B cell (primary cell): ENCODE results near the gene HDDC2. TPM values are rescaled to one million over a fixed set of nuclear protein-coding genes. Genes with fewer than 3 reads are reported as not detected.

Experiments used
- ATAC-seq: fragments of 200-7000 bp; cut with Tn5 transposase; one replicate; pipeline ENCODE4 v1.10.0; 2021; ENCODE audit warnings: low read depth, mild to moderate bottlenecking, moderate number of reproducible peaks, moderate library complexity
- CTCF ChIA-PET: fragments of 350-600 bp; sonication (Branson Sonifier 250); formaldehyde crosslinking; loops from one replicate; lab custom pipeline; 2021; ENCODE audit warnings: antibody characterized with exemption, inconsistent platforms; lab: Charles Lee
- POLR2A ChIA-PET: fragments of 350-600 bp; sonication (Branson Sonifier 250); formaldehyde crosslinking; loops from one replicate; lab custom pipeline; 2021; ENCODE audit warnings: antibody characterized with exemption; lab: Charles Lee
- DNase-seq: peaks from one replicate; pipeline ENCODE4 v3.0.0; 2013
- H2AFZ ChIP-seq: 2 replicates; pipeline ENCODE4 v1.6.1; 2012; ENCODE audit warnings: mild to moderate bottlenecking, low read depth, low read length; ENCODE audit not compliant: insufficient read depth, poor library complexity, severe bottlenecking
- H3K27ac ChIP-seq, 2 donors: 1 replicate in 1 of 2; 2 replicates in 1 of 2; pipeline ENCODE4 v1.5.1; 2012 to 2013; ENCODE audit warnings: low read length in 2 of 2, mild to moderate bottlenecking in 2 of 2, moderate library complexity in 1 of 2
- H3K27me3 ChIP-seq, 4 experiments: fragments of 200-600 bp in 1 of 4; sonication (generic) in 1 of 4; replicated peaks in 1 of 4; 1 replicate in 2 of 4; 2 replicates in 2 of 4; pipeline versions ENCODE4 v1.6.1 to v1.7.0; 2013 to 2016; ENCODE audit warnings: low read length in 3 of 4, mild to moderate bottlenecking in 2 of 4, mixed read lengths in 1 of 4, moderate library complexity in 1 of 4; ENCODE audit not compliant: insufficient read depth in 4 of 4, control insufficient read depth in 3 of 4; ENCODE audit errors: control extremely low read depth in 1 of 4
- H3K36me3 ChIP-seq, 2 experiments: replicated peaks in 1 of 2; 1 replicate in 1 of 2; 2 replicates in 1 of 2; pipeline versions ENCODE4 v1.6.1 to v1.7.1; 2013; ENCODE audit warnings: low read length in 1 of 2; ENCODE audit not compliant: insufficient read depth in 2 of 2, control insufficient read depth in 1 of 2; ENCODE audit errors: control extremely low read depth in 1 of 2, extremely low read depth in 1 of 2
- H3K4me1 ChIP-seq, 2 donors: fragments of 200-600 bp in 1 of 2; sonication (generic) in 1 of 2; 1 replicate in 1 of 2; 2 replicates in 1 of 2; pipeline versions ENCODE4 v1.5.1 to v1.6.1; 2013 to 2017; ENCODE audit warnings: low read length in 2 of 2; ENCODE audit not compliant: control insufficient read depth in 2 of 2, insufficient read depth in 2 of 2
- H3K4me2 ChIP-seq: replicated peaks from 2 replicates; pipeline ENCODE3; 2012; ENCODE audit warnings: mild to moderate bottlenecking, low read depth, low read length; ENCODE audit not compliant: poor library complexity, severe bottlenecking
- H3K4me3 ChIP-seq, 5 experiments: fragments of 200-600 bp in 1 of 5; sonication (generic) in 1 of 5; 1 replicate in 3 of 5; 2 replicates in 2 of 5; pipeline versions ENCODE4 v1.5.1 to v1.7.0; 2011 to 2016; ENCODE audit warnings: low read length in 4 of 5, mild to moderate bottlenecking in 4 of 5, low read depth in 2 of 5, control low read depth in 1 of 5, moderate library complexity in 1 of 5; ENCODE audit not compliant: insufficient read depth in 1 of 5; ENCODE audit errors: control extremely low read depth in 1 of 5, extremely low read depth in 1 of 5
- H3K79me2 ChIP-seq: fragments of 200-600 bp; sonication (generic); one replicate; pipeline ENCODE4 v1.6.0; 2016; ENCODE audit warnings: low read length; ENCODE audit not compliant: control insufficient read depth, insufficient read depth
- H3K9ac ChIP-seq: fragments of 200-600 bp; sonication (generic); 2 replicates; pipeline ENCODE4 v1.6.1; 2017; ENCODE audit warnings: mild to moderate bottlenecking, low read length, moderate library complexity
- H3K9me3 ChIP-seq, 3 donors: one replicate each; pipeline versions ENCODE4 v1.6.1 to v1.7.1; 2013; ENCODE audit warnings: low read length in 2 of 3; ENCODE audit not compliant: control insufficient read depth in 2 of 3, insufficient read depth in 1 of 3; ENCODE audit errors: control extremely low read depth in 1 of 3
- H4K20me1 ChIP-seq: 2 replicates; pipeline ENCODE4 v1.6.0; 2012; ENCODE audit warnings: mild to moderate bottlenecking, low read length; ENCODE audit not compliant: insufficient read depth, control insufficient read depth, poor library complexity, severe bottlenecking
- H3K27ac Mint-ChIP-seq: one replicate; pipeline ENCODE4 v1.8.0; 2021; ENCODE audit warnings: mixed read lengths
- H3K27me3 Mint-ChIP-seq: one replicate; pipeline ENCODE4 v1.8.0; 2021; ENCODE audit warnings: mixed read lengths
- H3K4me1 Mint-ChIP-seq: one replicate; pipeline ENCODE4 v1.8.0; 2021; ENCODE audit warnings: mixed read lengths
- H3K4me3 Mint-ChIP-seq: one replicate; pipeline ENCODE4 v1.8.0; 2021; ENCODE audit warnings: mixed read lengths
- H3K9me3 Mint-ChIP-seq: one replicate; pipeline ENCODE4 v1.8.0; 2022; ENCODE audit warnings: mixed read lengths; ENCODE audit not compliant: insufficient read depth
- EZH2 ChIP-seq: IDR thresholded peaks from 2 replicates; pipeline ENCODE4 v1.6.1; 2012; ENCODE audit warnings: borderline replicate concordance, low read depth, mild to moderate bottlenecking, moderate library complexity, low read length; ENCODE audit not compliant: insufficient read depth, poor library complexity, severe bottlenecking
- WGBS: methylation state at CpG from one replicate; pipeline ENCODE4 v1.1.5; 2013; ENCODE audit warnings: missing lambda C conversion rate; ENCODE audit not compliant: insufficient coverage; 5-methylcytosine and 5-hydroxymethylcytosine counted together
- intact Hi-C: fragments of 100-400 bp; cut with micrococcal nuclease; formaldehyde crosslinking; loops from one replicate; pipeline ENCODE4 v1.10.0; 2022
- polyA plus RNA-seq: library from polyadenylated mRNA; depleted of rRNA; stranded (reverse); fragments of >200 nt; gene quantifications from 2 replicates; pipeline ENCODE4 v1.2.3, GENCODE V29; 2012
- total RNA-seq, 2 donors: library from RNA; stranded (reverse); fragments of 120-200 nt in 1 of 2; gene quantifications; 1 replicate in 1 of 2; 2 replicates in 1 of 2; pipeline versions ENCODE4 v1.2.3 to v1.2.4, GENCODE V29; 2013 to 2022
- TF ChIP-seq, protein P1 (sequence below): fragments of 200-600 bp; IDR thresholded peaks from one replicate; pipeline ENCODE4 v1.8.0; 2022; ENCODE audit warnings: antibody characterized with exemption, mild to moderate bottlenecking

HDDC2 gene
- total and polyA plus RNA-seq, 2 donors (not counting 1 experiment from before 2014, with no cell fraction given): 31.6 to 37.6 TPM

DNA sequence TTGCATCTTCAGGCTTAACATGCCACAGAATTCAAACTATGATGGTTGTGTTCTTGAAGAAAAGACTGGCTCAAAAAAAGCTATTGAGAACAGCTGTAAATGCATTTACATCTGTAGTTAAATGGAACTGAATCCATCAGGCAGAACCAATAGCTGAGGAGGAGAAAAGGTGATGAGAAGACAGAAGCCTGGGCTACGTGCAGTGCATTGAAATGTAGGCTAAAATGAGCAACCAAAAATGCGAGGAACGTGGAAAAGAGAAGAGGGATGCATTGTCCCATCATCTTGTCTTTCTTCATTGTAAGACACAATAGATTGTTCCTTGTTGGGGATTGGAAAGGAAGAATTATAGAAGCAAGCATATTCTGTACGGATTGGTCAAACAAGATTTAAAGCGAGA is 13.8 kb upstream of the HDDC2 start:
- intact Hi-C loops: no loop called here
- ATAC-seq: no peak
- ChIA-PET POLR2A (no interaction called here), CTCF (interaction anchor here (1.1 to 15.1 kb wide), 7 partner anchors 8 to 655 kb away, joined by 3 to 375 read pairs (median 4); partner anchors contain the start of genes HDDC2 and HEY2)
- H3K79me2 ChIP-seq: no peaks in the 10 kb centered on the region
- H3K36me3 ChIP-seq: no peaks in the 10 kb centered on the region
- Mint-ChIP-seq H3K27ac (no peak overlapping the region), H3K9me3 (no peaks in the 10 kb centered on the region), H3K27me3 (peaks cover 15% of the 10 kb centered on the region), H3K4me1 (no peaks in the 10 kb centered on the region), H3K4me3 (no peak overlapping the region)
- H3K27ac ChIP-seq: no peak overlapping the region
- no peaks in the 10 kb centered on the region for H3K9me3 ChIP-seq
- H2AFZ ChIP-seq: no peak overlapping the region
- no peak for TF ChIP-seq EZH2
- TF ChIP-seq, protein P1, sequence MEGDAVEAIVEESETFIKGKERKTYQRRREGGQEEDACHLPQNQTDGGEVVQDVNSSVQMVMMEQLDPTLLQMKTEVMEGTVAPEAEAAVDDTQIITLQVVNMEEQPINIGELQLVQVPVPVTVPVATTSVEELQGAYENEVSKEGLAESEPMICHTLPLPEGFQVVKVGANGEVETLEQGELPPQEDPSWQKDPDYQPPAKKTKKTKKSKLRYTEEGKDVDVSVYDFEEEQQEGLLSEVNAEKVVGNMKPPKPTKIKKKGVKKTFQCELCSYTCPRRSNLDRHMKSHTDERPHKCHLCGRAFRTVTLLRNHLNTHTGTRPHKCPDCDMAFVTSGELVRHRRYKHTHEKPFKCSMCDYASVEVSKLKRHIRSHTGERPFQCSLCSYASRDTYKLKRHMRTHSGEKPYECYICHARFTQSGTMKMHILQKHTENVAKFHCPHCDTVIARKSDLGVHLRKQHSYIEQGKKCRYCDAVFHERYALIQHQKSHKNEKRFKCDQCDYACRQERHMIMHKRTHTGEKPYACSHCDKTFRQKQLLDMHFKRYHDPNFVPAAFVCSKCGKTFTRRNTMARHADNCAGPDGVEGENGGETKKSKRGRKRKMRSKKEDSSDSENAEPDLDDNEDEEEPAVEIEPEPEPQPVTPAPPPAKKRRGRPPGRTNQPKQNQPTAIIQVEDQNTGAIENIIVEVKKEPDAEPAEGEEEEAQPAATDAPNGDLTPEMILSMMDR: no peak
- no peak overlapping the region for H3K9ac ChIP-seq
- H3K4me2 ChIP-seq: no peak overlapping the region
- H3K4me1 ChIP-seq: no peaks in the 10 kb centered on the region
- H3K4me3 ChIP-seq: no peak overlapping the region
- H4K20me1 ChIP-seq: no peaks in the 10 kb centered on the region
- DNase-seq: no peak
- peaks cover 0 to 5% (median 2%) of the 10 kb centered on the region in 4 experiments for H3K27me3 ChIP-seq
- 100% methylated on average over 3 of the region's 5 CpGs for WGBS

DNA sequence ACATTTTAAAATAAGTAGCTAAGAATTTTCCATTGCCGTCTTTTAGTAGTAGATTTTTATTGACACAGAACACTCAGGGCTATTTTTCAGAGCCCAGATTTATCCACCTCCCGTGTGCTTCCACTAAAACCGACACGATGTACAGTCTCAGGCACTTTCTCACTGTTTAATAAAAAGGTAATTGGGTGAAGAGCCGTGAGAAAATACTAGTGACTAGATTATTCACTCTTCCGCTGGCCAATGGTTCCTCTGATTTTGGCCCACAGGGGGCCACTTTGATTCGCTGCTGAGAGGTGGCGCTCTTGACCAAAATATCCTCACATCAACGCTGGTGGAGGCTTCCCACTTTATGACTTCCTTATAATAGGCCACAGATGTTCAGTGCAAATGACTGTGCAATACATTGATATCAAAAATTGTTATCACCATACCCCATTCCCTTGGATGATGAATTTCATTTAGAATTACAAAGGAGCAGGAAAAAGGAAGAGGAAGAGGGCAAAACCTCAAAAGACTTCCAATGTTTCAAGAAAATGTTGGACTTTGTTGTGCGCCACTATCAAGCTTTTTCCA is 12.3 kb upstream of the HDDC2 start:
- no CpG with 5 or more reads among the region's 10 CpGs for WGBS
- no peak overlapping the region for H2AFZ ChIP-seq

More for the DNA sequence above, 12.3 kb upstream of the HDDC2 start:
- H3K4me2 ChIP-seq: no peak overlapping the region
- no peak for TF ChIP-seq EZH2
- TF ChIP-seq, protein P1: peak; percentile 82
- no peaks in the 10 kb centered on the region for H3K4me1 Mint-ChIP-seq
- ChIA-PET POLR2A (no interaction called here), CTCF (interaction anchor here (0.7 to 15.1 kb wide), 20 partner anchors 9 to 863 kb away, joined by 3 to 375 read pairs (median 4); partner anchors contain the start of genes HDDC2, HEY2, NCOA7 and TRMT11)
- H3K9me3 ChIP-seq: no peaks in the 10 kb centered on the region
- no peaks in the 10 kb centered on the region for H4K20me1 ChIP-seq
- H3K27me3 Mint-ChIP-seq: peaks cover 16% of the 10 kb centered on the region
- no peaks in the 10 kb centered on the region for H3K9me3 Mint-ChIP-seq
- H3K4me1 ChIP-seq: no peaks in the 10 kb centered on the region
- no peak overlapping the region for H3K4me3 ChIP-seq
- H3K27me3 ChIP-seq: peaks cover 0 to 5% (median 2%) of the 10 kb centered on the region in 4 experiments
- H3K27ac ChIP-seq: no peak overlapping the region
- H3K27ac Mint-ChIP-seq: no peak overlapping the region
- H3K9ac ChIP-seq: no peak overlapping the region
- no peak overlapping the region for H3K4me3 Mint-ChIP-seq
- peak; percentile 79 for DNase-seq
- no peaks in the 10 kb centered on the region for H3K79me2 ChIP-seq
- peak; percentile 85 for ATAC-seq
- intact Hi-C loops: loop anchor here (1.0 to 5.0 kb wide), 3 partner anchors 439 to 673 kb away; partner anchors contain the start of gene TRMT11
- H3K36me3 ChIP-seq: no peaks in the 10 kb centered on the region
